Kidney (tissue), 14 donors: ENCODE measurements around the gene SPIB. TPM values are rescaled to one million over a fixed set of nuclear protein-coding genes. Genes with fewer than 3 reads are reported as not detected.
A peak's percentile ranks its signal among the peaks of the same experiment; 100 is the strongest.

ENCODE experiments used
- DNase-seq, 5 donors: peaks; one replicate each; pipeline ENCODE4 v3.0.0-alpha.2; 2013 to 2020
- FAIRE-seq: peaks from 2 replicates; lab custom pipeline; 2012; peaks lifted over from hg19 to GRCh38; lab: Jason Lieb, UNC
- H3K27ac ChIP-seq, 2 donors: one replicate each; pipeline ENCODE4 v1.7.0; 2013; ENCODE audit warnings: low read depth in 2 of 2, low read length in 2 of 2, inconsistent platforms in 1 of 2
- H3K27me3 ChIP-seq: one replicate; pipeline ENCODE4 v1.7.1; 2013; ENCODE audit warnings: low read length, inconsistent platforms; ENCODE audit not compliant: control insufficient read depth, insufficient read depth
- H3K36me3 ChIP-seq, 3 donors: one replicate each; pipeline versions ENCODE4 v1.7.0 to v1.7.1; 2013; ENCODE audit warnings: low read length in 3 of 3, control low read depth in 1 of 3, inconsistent platforms in 1 of 3; ENCODE audit not compliant: insufficient read depth in 3 of 3, control insufficient read depth in 2 of 3
- H3K4me1 ChIP-seq, 3 donors: one replicate each; pipeline versions ENCODE4 v1.7.0 to v1.7.1; 2013; ENCODE audit warnings: low read length in 3 of 3, inconsistent platforms in 1 of 3, low read depth in 1 of 3; ENCODE audit not compliant: control insufficient read depth in 2 of 3, insufficient read depth in 2 of 3
- H3K4me3 ChIP-seq, 3 donors: one replicate each; pipeline versions ENCODE4 v1.7.0 to v1.8.1; 2013; ENCODE audit warnings: low read length in 3 of 3, control low read depth in 1 of 3, inconsistent platforms in 1 of 3
- H3K9ac ChIP-seq, 3 donors: one replicate each; pipeline versions ENCODE4 v1.7.0 to v1.7.1; 2013; ENCODE audit warnings: low read length in 3 of 3, control low read depth in 1 of 3, inconsistent platforms in 1 of 3
- H3K9me3 ChIP-seq, 3 donors: one replicate each; pipeline versions ENCODE4 v1.7.0 to v1.7.1; 2013; ENCODE audit warnings: low read length in 3 of 3, control low read depth in 1 of 3, inconsistent platforms in 1 of 3; ENCODE audit not compliant: control insufficient read depth in 2 of 3, insufficient read depth in 1 of 3
- intact Hi-C: fragments of 100-400 bp; cut with DNase I; formaldehyde crosslinking; loops from one replicate; pipeline ENCODE4 v1.11.1; 2022
- polyA plus RNA-seq: library from polyadenylated mRNA; stranded (reverse); fragments of 350-450 nt; fragmentation: Illumina TruSeq; extraction: RNeasy Lipid Tissue Mini Kit (QIAGEN cat#74804); gene quantifications from one replicate; pipeline ENCODE4 v1.2.3, GENCODE V29; 2014; ENCODE audit warnings: low read depth, low replicate concordance; ENCODE audit not compliant: insufficient read depth
- total RNA-seq: library from RNA; stranded (reverse); fragmentation: NEBNext Ultra II Directional; extraction: Animal tissue kit (Norgen Biotek cat#: 25700); gene quantifications from one replicate; pipeline ENCODE4 v1.2.1, GENCODE V29; 2021
- TF ChIP-seq, protein P1 (sequence below): IDR thresholded peaks from 3 replicates; pipeline ENCODE4 v1.5.1; 2012; ENCODE audit warnings: mild to moderate bottlenecking, moderate library complexity, borderline replicate concordance; ENCODE audit not compliant: insufficient read depth; ENCODE audit errors: extremely low read depth
- donor health status: control.
- donor health status: control.
- donor health status: control.
- donor health status: control.
- donor health status: control.
- donor health status: DM: yes; HTN: yes; CAD: no.
- donor health status: Normal renal cell carcinoma (clear cell type).

Gene SPIB
- total and polyA plus RNA-seq, 2 donors from 2014 or later, result 1.1 TPM; not detected in 1

DNA sequence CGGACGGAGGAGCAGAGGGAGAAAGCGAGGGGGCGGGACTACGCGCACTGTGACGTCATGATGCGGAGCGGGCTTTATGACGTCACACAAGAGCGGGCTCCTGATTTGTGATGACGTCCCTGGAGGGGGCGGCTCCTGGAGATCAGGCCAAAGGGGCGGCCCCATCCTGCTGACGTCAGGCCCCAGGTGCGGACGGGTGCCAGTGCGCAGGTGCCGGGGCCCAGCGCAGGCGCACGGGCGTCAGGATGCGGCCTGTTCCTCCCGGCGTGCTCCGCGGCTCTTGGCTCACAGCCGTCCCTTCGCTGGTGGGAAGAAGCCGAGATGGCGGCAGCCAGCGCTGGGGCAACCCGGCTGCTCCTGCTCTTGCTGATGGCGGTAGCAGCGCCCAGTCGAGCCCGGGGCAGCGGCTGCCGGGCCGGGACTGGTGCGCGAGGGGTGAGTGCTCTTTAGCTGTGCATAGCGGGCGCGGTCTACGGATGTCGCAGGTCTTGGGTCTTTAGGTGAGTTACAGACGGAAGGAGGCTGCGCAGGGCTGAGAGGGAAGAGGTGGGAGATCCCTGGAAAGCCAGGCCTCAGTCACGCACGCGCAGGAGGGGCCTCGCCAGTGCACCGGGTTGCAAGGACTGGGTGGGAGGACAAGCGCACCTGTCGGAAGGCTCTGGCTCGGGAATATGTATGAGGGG lies 57.6 kb downstream of the SPIB start, which contains the start of the genes EMC10 and GARIN5A:
Gene EMC10, plus strand, starts transcription at position 284 of the 683 bp plus-strand sequence. Its CDS starts 38 bp downstream, at position 322.
Gene GARIN5A, minus strand, starts transcription at position 625 of the 683 bp plus-strand sequence. Its CDS starts 460 bp downstream, at position 165.
- no peaks in the 10 kb centered on the region for H3K27me3 ChIP-seq
- TF ChIP-seq, protein P1, sequence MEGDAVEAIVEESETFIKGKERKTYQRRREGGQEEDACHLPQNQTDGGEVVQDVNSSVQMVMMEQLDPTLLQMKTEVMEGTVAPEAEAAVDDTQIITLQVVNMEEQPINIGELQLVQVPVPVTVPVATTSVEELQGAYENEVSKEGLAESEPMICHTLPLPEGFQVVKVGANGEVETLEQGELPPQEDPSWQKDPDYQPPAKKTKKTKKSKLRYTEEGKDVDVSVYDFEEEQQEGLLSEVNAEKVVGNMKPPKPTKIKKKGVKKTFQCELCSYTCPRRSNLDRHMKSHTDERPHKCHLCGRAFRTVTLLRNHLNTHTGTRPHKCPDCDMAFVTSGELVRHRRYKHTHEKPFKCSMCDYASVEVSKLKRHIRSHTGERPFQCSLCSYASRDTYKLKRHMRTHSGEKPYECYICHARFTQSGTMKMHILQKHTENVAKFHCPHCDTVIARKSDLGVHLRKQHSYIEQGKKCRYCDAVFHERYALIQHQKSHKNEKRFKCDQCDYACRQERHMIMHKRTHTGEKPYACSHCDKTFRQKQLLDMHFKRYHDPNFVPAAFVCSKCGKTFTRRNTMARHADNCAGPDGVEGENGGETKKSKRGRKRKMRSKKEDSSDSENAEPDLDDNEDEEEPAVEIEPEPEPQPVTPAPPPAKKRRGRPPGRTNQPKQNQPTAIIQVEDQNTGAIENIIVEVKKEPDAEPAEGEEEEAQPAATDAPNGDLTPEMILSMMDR, result no peak
- H3K36me3 ChIP-seq, result peaks cover 0 to 12% (median 10%) of the 10 kb centered on the region in 3 donors
- H3K27ac ChIP-seq, result peak within 1 kb of the TSS; percentile 62 to 82
- no peaks in the 10 kb centered on the region for H3K9me3 ChIP-seq
- peak; percentile 97 to 98 (median 97) for DNase-seq
- peak within 1 kb of the TSS; percentile 81 to 96 (median 88) for H3K4me3 ChIP-seq
- peaks cover 0 to 9% (median 0%) of the 10 kb centered on the region in 3 donors for H3K4me1 ChIP-seq
- no peak for FAIRE-seq
- intact Hi-C loops, result no loop called here
- peak within 1 kb of the TSS; percentile 68 to 81 (median 72) for H3K9ac ChIP-seq

DNA sequence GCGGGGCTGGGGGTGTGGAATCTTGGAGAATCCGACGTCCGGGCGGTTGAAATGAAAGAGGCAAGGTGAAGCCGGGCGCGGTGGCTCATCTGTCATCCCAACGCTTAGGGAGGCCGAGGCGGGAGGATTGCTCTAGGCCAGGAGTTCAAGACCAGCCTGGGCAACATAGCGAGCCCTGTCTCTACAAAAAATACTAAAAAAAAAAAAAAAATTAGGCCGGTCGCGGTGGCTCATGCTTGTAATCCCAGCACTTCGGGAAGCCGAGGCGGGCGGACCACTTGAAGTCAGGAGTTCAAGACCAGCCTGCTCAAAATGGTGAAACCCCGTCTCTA lies 58.1 kb downstream of the SPIB start:
- Histone ChIP-seq H3K27ac (peak overlapping the region; percentile 62 to 82), H3K9me3 (no peaks in the 10 kb centered on the region), H3K4me3 (peak overlapping the region; percentile 81 to 96 (median 88)), H3K27me3 (no peaks in the 10 kb centered on the region), H3K4me1 (peaks cover 0 to 9% (median 0%) of the 10 kb centered on the region in 3 donors), H3K9ac (peak overlapping the region in 2 of 3 donors; percentile 72 to 81), H3K36me3 (peaks cover 0 to 14% (median 10%) of the 10 kb centered on the region in 3 donors)
- DNase-seq (no peak), FAIRE-seq (no peak)
- intact Hi-C loops, result no loop called here
- TF ChIP-seq, protein P1, result no peak

DNA sequence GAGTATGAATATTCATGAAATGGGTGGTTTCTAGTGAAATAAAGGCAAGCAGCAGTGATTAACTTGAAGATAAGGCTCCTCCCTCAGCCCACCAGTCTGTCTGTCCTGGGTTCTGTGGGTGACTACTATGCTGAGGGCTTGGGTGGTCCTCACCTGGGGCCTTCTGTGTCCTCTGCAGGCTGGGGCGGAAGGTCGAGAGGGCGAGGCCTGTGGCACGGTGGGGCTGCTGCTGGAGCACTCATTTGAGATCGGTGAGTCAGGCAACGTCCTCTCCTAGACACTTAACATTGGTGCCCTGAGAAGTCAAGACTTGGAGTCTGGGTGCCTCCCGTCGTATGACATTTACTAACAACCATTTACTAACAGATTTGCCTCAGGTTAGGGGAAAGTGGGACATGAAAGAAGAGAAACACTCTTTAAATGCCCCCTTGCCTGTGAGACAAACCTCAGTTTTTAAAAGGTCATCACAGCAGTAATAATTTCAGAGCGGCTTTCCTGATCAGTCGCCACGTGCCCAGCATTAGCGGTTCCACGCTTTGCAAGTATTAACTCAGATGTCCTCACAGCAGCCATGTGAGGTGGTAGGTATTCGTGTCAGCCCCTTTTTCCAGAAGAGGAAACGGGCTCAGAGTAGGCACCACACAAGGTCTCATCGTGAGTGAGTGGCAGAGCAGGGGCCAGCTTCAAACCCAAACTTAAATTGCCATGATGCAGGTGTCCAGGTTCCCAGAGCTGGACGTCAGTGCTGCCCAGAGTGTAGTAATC lies 59.2 kb downstream of the SPIB start:
- H3K36me3 ChIP-seq, result peaks cover 0 to 14% (median 10%) of the 10 kb centered on the region in 3 donors
- intact Hi-C loops, result no loop called here

More for the DNA sequence above, 59.2 kb downstream of the SPIB start:
- Histone ChIP-seq H3K9me3 (no peaks in the 10 kb centered on the region), H3K9ac (no peak overlapping the region), H3K27ac (no peak overlapping the region), H3K4me1 (peaks cover 0 to 9% (median 0%) of the 10 kb centered on the region in 3 donors), H3K4me3 (peak overlapping the region in 2 of 3 donors; percentile 13 to 96), H3K27me3 (no peaks in the 10 kb centered on the region)
- DNase-seq (no peak), FAIRE-seq (no peak)
- TF ChIP-seq, protein P1, result no peak
